H9 (cell line): ENCODE data around the gene PHF8. TPM values are rescaled to one million over a fixed set of nuclear protein-coding genes. Genes with fewer than 3 reads are reported as not detected.

Experiments
- DNase-seq: peaks from one replicate; pipeline ENCODE4 v3.0.0-alpha.2; 2017
- H2AFZ ChIP-seq: one replicate; pipeline ENCODE4 v1.6.1; 2013; ENCODE audit warnings: mild to moderate bottlenecking, low read length, control low read depth, moderate library complexity
- H2AK5ac ChIP-seq: 2 replicates; pipeline ENCODE4 v1.6.1; 2013; ENCODE audit warnings: low read length, control low read depth, mixed read lengths; ENCODE audit not compliant: insufficient read length
- H2BK120ac ChIP-seq: one replicate; pipeline ENCODE4 v1.6.1; 2013; ENCODE audit warnings: low read depth, mild to moderate bottlenecking, low read length, control low read depth, inconsistent platforms; ENCODE audit not compliant: poor library complexity, severe bottlenecking
- H2BK12ac ChIP-seq: 2 replicates; pipeline ENCODE4 v1.6.1; 2013; ENCODE audit warnings: low read length, control low read depth, mixed read lengths, low read depth; ENCODE audit not compliant: insufficient read length
- H2BK15ac ChIP-seq: 2 replicates; pipeline ENCODE4 v1.6.1; 2013; ENCODE audit warnings: low read depth, low read length, control low read depth
- H2BK20ac ChIP-seq: one replicate; pipeline ENCODE4 v1.6.1; 2013; ENCODE audit warnings: low read depth, mild to moderate bottlenecking, low read length, control low read depth, inconsistent platforms; ENCODE audit not compliant: poor library complexity, severe bottlenecking
- H2BK5ac ChIP-seq: 2 replicates; pipeline ENCODE4 v1.6.1; 2013; ENCODE audit warnings: low read length, control low read depth, mixed read lengths; ENCODE audit not compliant: insufficient read length
- H3K14ac ChIP-seq: 2 replicates; pipeline ENCODE4 v1.6.1; 2013; ENCODE audit warnings: low read length, control low read depth; ENCODE audit not compliant: insufficient read depth
- H3K18ac ChIP-seq: 2 replicates; pipeline ENCODE4 v1.6.1; 2013; ENCODE audit warnings: low read depth, mild to moderate bottlenecking, mixed read lengths, low read length, control low read depth; ENCODE audit not compliant: insufficient read length
- H3K23ac ChIP-seq: 2 replicates; pipeline ENCODE4 v1.6.1; 2013; ENCODE audit warnings: low read length, control low read depth, mixed read lengths, low read depth; ENCODE audit not compliant: insufficient read length
- H3K23me2 ChIP-seq: 2 replicates; pipeline ENCODE4 v1.6.1; 2013; ENCODE audit warnings: low read depth, mild to moderate bottlenecking, mixed read lengths, low read length, control low read depth; ENCODE audit not compliant: insufficient read length, poor library complexity, severe bottlenecking
- H3K27ac ChIP-seq: 2 replicates; pipeline ENCODE4 v1.5.1; 2013; ENCODE audit warnings: low read length, control low read depth, mixed read lengths, low read depth; ENCODE audit not compliant: insufficient read length
- H3K27me3 ChIP-seq: 2 replicates; pipeline ENCODE4 v1.6.1; 2013; ENCODE audit warnings: low read length, control low read depth, inconsistent platforms; ENCODE audit not compliant: insufficient read depth
- H3K4ac ChIP-seq: 2 replicates; pipeline ENCODE4 v1.6.1; 2013; ENCODE audit warnings: low read depth, mild to moderate bottlenecking, control low read depth, inconsistent platforms, low read length, moderate library complexity
- H3K4me1 ChIP-seq: 2 replicates; pipeline ENCODE4 v1.6.1; 2013; ENCODE audit warnings: low read length, control low read depth, inconsistent platforms; ENCODE audit not compliant: insufficient read depth
- H3K4me2 ChIP-seq: 2 replicates; pipeline ENCODE4 v1.6.1; 2013; ENCODE audit warnings: low read length, control low read depth, mixed read lengths; ENCODE audit not compliant: insufficient read length, insufficient read depth
- H3K56ac ChIP-seq: 2 replicates; pipeline ENCODE4 v1.6.1; 2013; ENCODE audit warnings: low read depth, mild to moderate bottlenecking, mixed read lengths, low read length, control low read depth; ENCODE audit not compliant: insufficient read length
- H3K79me1 ChIP-seq: 2 replicates; pipeline ENCODE4 v1.6.1; 2013; ENCODE audit warnings: low read depth, mild to moderate bottlenecking, moderate library complexity, low read length, control low read depth, inconsistent platforms; ENCODE audit not compliant: insufficient read depth, poor library complexity, severe bottlenecking
- H3K79me2 ChIP-seq: 2 replicates; pipeline ENCODE4 v1.6.1; 2013; ENCODE audit warnings: low read length, control low read depth, inconsistent platforms; ENCODE audit not compliant: insufficient read depth
- H3K9ac ChIP-seq: 2 replicates; pipeline ENCODE4 v1.6.1; 2013; ENCODE audit warnings: low read length, control low read depth, mixed read lengths; ENCODE audit not compliant: insufficient read length; ENCODE audit errors: extremely low read depth
- H3K9me3 ChIP-seq: one replicate; pipeline ENCODE4 v1.6.1; 2013; ENCODE audit warnings: low read depth, low read length, inconsistent platforms; ENCODE audit not compliant: control insufficient read depth
- H3T11ph ChIP-seq: one replicate; pipeline ENCODE4 v1.6.1; 2013; ENCODE audit warnings: mild to moderate bottlenecking, low read length, control low read depth, inconsistent platforms
- H4K20me1 ChIP-seq: one replicate; pipeline ENCODE4 v1.6.1; 2013; ENCODE audit not compliant: control insufficient read depth, insufficient read length, insufficient read depth
- H4K5ac ChIP-seq: 2 replicates; pipeline ENCODE4 v1.6.1; 2013; ENCODE audit warnings: low read depth, mild to moderate bottlenecking, mixed read lengths, low read length, control low read depth; ENCODE audit not compliant: insufficient read length
- H4K8ac ChIP-seq: replicated peaks from 2 replicates; pipeline ENCODE4 v1.6.1; 2013; ENCODE audit warnings: low read length, control low read depth, mixed read lengths, low read depth; ENCODE audit not compliant: insufficient read length
- H4K91ac ChIP-seq: 2 replicates; pipeline ENCODE4 v1.6.1; 2013; ENCODE audit warnings: low read depth, mild to moderate bottlenecking, moderate library complexity, mixed read lengths, low read length, control low read depth; ENCODE audit not compliant: insufficient read length
- H3K27ac Mint-ChIP-seq, 3 experiments: 2 replicates in 2 of 3; 3 replicates in 1 of 3; pipeline ENCODE4 v1.8.0; 2020 to 2021; ENCODE audit warnings: mixed read lengths in 3 of 3, mild to moderate bottlenecking in 1 of 3, moderate library complexity in 1 of 3
- H3K27me3 Mint-ChIP-seq: 2 replicates; pipeline ENCODE4 v1.8.0; 2021; ENCODE audit warnings: low read depth, mild to moderate bottlenecking, moderate library complexity, mixed read lengths
- H3K36me3 Mint-ChIP-seq, 3 experiments: 2 replicates in 2 of 3; 3 replicates in 1 of 3; pipeline ENCODE4 v1.8.0; 2020 to 2021; ENCODE audit warnings: low read depth in 3 of 3, mixed read lengths in 3 of 3; ENCODE audit not compliant: insufficient read depth in 1 of 3
- H3K4me1 Mint-ChIP-seq, 2 experiments: 2 replicates each; pipeline ENCODE4 v1.8.0; 2020; ENCODE audit warnings: mixed read lengths in 2 of 2
- H3K4me3 Mint-ChIP-seq, 2 experiments: 2 replicates in 1 of 2; 3 replicates in 1 of 2; pipeline ENCODE4 v1.8.0; 2020 to 2021; ENCODE audit warnings: mild to moderate bottlenecking in 2 of 2, mixed read lengths in 2 of 2, moderate library complexity in 1 of 2
- H3K9me3 Mint-ChIP-seq, 2 experiments: 2 replicates in 1 of 2; 3 replicates in 1 of 2; pipeline ENCODE4 v1.8.0; 2020; ENCODE audit warnings: mild to moderate bottlenecking in 2 of 2, mixed read lengths in 2 of 2, moderate library complexity in 1 of 2
- WGBS: extraction: QIAGEN DNeasy Blood & Tissue Kit; methylation state at CpG from one replicate; pipeline ENCODE4 v1.1.7; 2013; ENCODE audit warnings: missing lambda C conversion rate, low lambda C conversion rate, mixed read lengths; ENCODE audit not compliant: insufficient read length; ENCODE audit errors: extremely low coverage; 5-methylcytosine and 5-hydroxymethylcytosine counted together
- total RNA-seq: library from RNA; stranded (reverse); gene quantifications from 2 replicates; pipeline ENCODE4 v1.2.1, GENCODE V29; 2021
- TF ChIP-seq, protein P1 (sequence below): fragments of 200-600 bp; sonication (generic); conservative IDR thresholded peaks from 3 replicates; pipeline ENCODE4 v1.8.0; 2021; ENCODE audit warnings: antibody characterized with exemption, mild to moderate bottlenecking

PHF8 gene
- total RNA-seq, 1 experiment from 2014 or later: 38.9 TPM

DNA sequence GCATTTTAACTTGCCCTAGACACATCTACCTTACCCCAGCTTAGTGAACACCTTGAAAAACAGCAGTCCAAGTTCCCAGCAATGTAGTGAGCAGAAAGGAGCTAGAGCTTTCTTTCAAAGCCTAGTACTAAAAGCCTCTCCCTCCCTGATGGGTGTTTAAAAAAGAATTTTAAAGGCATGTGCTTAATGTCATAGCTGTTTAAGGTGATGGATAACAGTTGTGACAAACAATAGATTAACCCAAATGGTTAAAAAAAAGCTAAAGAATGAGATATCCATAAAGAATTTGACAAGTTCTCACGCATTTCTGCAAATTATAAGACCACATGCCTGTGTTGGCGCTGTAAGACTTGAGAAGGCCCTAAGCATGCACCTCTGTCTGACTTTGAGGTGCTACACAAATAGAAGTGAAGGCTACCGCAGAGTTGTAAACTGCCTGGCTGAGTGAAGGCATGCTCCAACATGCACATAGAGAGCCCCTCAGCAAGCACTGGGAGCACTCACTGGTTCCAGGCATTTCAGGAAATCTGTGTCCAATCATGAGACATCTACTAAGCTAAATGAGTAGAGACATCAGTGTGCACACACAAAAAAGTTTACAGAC, 94.0 kb downstream of the PHF8 start:
- H4K8ac ChIP-seq: no peak overlapping the region
- H2BK20ac ChIP-seq: no peak overlapping the region
- H2BK5ac ChIP-seq: no peak overlapping the region
- no peaks in the 10 kb centered on the region for H4K20me1 ChIP-seq
- H2BK15ac ChIP-seq: no peak overlapping the region
- H3K9me3 Mint-ChIP-seq: peaks cover 50% of the 10 kb centered on the region in 2 experiments
- H3K27me3 ChIP-seq: no peaks in the 10 kb centered on the region
- peaks cover 11 to 51% (median 27%) of the 10 kb centered on the region in 3 experiments for H3K36me3 Mint-ChIP-seq
- no peaks in the 10 kb centered on the region for H3K23me2 ChIP-seq
- H3K27ac ChIP-seq: no peak overlapping the region
- no peak overlapping the region for H2AFZ ChIP-seq
- no peak overlapping the region; a peak in 1 of 7 replicates for H3K27ac Mint-ChIP-seq
- DNase-seq: no peak
- H2BK120ac ChIP-seq: no peak overlapping the region
- no peak overlapping the region for H4K5ac ChIP-seq
- no peak overlapping the region for H3K23ac ChIP-seq
- no peak overlapping the region for H3K4ac ChIP-seq
- H3K4me2 ChIP-seq: no peak overlapping the region
- peaks cover 11% of the 10 kb centered on the region for H3K9me3 ChIP-seq
- no peak overlapping the region for H3K56ac ChIP-seq
- no peaks in the 10 kb centered on the region for H3K27me3 Mint-ChIP-seq
- H4K91ac ChIP-seq: no peak overlapping the region
- H3K79me2 ChIP-seq: no peaks in the 10 kb centered on the region
- TF ChIP-seq, protein P1, sequence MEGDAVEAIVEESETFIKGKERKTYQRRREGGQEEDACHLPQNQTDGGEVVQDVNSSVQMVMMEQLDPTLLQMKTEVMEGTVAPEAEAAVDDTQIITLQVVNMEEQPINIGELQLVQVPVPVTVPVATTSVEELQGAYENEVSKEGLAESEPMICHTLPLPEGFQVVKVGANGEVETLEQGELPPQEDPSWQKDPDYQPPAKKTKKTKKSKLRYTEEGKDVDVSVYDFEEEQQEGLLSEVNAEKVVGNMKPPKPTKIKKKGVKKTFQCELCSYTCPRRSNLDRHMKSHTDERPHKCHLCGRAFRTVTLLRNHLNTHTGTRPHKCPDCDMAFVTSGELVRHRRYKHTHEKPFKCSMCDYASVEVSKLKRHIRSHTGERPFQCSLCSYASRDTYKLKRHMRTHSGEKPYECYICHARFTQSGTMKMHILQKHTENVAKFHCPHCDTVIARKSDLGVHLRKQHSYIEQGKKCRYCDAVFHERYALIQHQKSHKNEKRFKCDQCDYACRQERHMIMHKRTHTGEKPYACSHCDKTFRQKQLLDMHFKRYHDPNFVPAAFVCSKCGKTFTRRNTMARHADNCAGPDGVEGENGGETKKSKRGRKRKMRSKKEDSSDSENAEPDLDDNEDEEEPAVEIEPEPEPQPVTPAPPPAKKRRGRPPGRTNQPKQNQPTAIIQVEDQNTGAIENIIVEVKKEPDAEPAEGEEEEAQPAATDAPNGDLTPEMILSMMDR: no peak
- no peak overlapping the region for H3K14ac ChIP-seq
- no peaks in the 10 kb centered on the region for H3K4me1 ChIP-seq
- WGBS: no CpG with 5 or more reads among the region's 3 CpGs
- H3K9ac ChIP-seq: no peak overlapping the region
- no peak overlapping the region for H3T11ph ChIP-seq
- no peak overlapping the region for H2AK5ac ChIP-seq
- no peaks in the 10 kb centered on the region for H3K4me1 Mint-ChIP-seq
- H3K18ac ChIP-seq: no peak overlapping the region
- no peaks in the 10 kb centered on the region for H3K79me1 ChIP-seq
- H2BK12ac ChIP-seq: no peak overlapping the region
- no peak overlapping the region for H3K4me3 Mint-ChIP-seq
